GM19328 (cell line): ENCODE measurements around the gene NOLC1.
A peak's percentile ranks its signal among the peaks of the same experiment; 100 is the strongest.

Source experiments
- ATAC-seq: cut with Tn5 transposase; IDR thresholded peaks from one replicate; pipeline ENCODE4 v1.9.1; 2021; ENCODE audit warnings: mild to moderate bottlenecking, moderate library complexity; ENCODE audit not compliant: unreplicated experiment

NOLC1 gene

GRCh38 chr10:102121739-102122372, 30.3 kb upstream of the NOLC1 start:
- no peak for ATAC-seq

DNA sequence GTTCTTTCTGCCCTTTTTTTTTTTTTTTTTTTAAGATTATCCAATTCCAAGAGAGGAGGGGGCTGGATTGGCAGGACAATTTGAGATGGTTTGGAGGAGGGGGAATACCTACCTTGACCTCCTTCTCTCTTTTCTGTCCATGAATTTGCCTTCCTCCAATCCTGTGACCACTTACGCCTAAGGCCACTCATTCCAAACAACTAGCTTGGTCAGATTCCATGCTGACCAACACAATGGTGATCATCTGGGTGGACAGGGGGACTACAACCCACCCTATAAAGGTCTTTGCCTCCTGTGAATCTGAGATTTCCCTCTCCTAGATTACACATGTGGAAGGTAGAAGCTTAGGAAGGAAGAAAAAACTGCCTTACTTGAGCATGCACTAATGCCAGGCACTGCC, 29.7 kb upstream of the NOLC1 start:
- no peak for ATAC-seq

- ATAC-seq, result no peak
Observed at GRCh38 chr10:102123223-102123622, 29.0 kb upstream of the NOLC1 start.

DNA sequence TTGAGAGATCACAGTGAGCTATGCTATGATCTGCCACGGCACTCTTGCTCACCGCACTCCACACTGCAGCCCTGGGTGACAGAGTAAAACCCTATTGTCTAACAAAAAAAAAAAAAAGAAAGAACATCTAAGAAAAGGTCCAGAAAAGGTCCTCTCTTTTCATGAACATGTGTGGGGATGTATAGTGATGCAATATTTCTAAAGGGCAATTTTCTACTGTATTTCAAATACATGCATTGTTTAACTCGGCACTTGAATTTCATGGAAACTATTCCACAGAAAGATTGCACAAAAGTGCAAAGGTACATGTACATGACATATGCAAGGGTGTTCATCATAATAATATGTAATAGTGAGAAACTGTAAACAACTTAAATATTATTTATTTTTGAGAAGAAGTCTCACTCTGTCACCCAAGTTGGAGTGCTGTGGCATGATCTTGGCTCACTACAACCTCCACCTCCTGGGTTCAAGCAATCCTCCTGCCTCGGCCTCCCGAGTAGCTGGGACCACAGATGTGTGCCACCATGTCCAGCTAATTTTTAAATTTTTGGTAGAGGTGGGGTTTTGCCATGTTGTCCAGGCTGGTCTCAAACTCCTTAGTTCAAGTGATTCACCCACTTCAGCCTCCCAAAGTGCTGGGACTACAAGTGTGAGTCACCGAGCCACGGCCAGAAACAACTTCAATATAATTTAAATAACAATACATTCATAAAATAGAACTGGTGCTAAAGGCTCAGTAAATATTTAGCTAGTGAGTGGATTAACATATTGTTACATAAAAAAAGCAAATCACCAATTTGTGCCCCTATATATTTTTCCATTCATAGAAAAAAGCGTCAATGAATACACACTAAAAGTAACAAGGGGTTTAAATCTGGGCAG, 20.7 kb upstream of the NOLC1 start:
- no peak for ATAC-seq

- no peak for ATAC-seq
Observed at GRCh38 chr10:102132193-102132562, 20.0 kb upstream of the NOLC1 start.

GRCh38 chr10:102132563-102133372, 19.4 kb upstream of the NOLC1 start, which contains the start of gene PPRC1:
PPRC1 (plus strand) TSS chr10:102133040; CDS start chr10:102133069, 29 bp downstream.
- peak; percentile 83 for ATAC-seq

- no peak for ATAC-seq
Observed at GRCh38 chr10:102133373-102134195, 18.6 kb upstream of the NOLC1 start.

DNA sequence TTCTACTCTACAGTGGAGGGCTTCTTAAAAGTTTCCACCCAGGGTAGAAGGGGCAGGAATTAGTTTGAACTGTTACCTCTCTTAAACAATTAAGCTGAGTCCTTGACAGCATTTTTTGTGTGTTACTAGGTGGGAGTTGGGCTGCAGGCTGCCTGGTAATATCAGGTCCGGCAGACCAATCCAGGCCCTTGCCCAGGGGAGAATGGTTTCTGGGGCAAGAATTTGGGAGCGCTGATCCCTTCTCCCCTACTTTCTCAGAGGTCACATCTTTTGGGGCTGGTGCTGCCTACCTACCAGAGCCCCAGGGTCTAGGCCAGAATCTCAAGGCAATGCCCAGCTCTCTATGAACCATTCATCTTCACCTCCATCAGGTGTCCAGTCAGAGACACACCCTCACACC, 17.8 kb upstream of the NOLC1 start:
- no peak for ATAC-seq

GRCh38 chr10:102135956-102136526, 16.1 kb upstream of the NOLC1 start:
- no peak for ATAC-seq

GRCh38 chr10:102139281-102140110, 12.7 kb upstream of the NOLC1 start:
- ATAC-seq, result no peak

- no peak for ATAC-seq
Observed at GRCh38 chr10:102140218-102140617, 12.0 kb upstream of the NOLC1 start.

DNA sequence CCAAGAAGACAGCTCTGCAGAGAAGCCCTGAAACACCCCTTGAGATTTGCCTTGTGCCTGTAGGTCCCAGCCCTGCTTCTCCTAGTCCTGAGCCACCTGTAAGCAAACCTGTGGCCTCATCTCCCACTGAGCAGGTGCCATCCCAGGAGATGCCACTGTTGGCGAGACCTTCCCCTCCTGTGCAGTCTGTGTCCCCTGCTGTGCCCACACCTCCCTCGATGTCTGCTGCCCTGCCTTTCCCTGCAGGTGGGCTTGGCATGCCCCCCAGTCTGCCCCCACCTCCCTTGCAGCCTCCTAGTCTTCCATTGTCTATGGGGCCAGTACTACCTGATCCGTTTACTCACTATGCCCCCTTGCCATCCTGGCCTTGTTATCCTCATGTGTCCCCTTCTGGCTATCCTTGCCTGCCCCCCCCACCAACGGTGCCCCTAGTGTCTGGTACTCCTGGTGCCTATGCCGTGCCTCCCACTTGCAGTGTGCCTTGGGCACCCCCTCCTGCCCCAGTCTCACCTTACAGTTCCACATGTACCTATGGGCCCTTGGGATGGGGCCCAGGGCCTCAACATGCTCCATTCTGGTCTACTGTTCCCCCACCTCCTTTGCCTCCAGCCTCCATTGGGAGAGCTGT, 11.2 kb upstream of the NOLC1 start:
- no peak for ATAC-seq

GRCh38 chr10:102141583-102142107, 10.5 kb upstream of the NOLC1 start:
- no peak for ATAC-seq

DNA sequence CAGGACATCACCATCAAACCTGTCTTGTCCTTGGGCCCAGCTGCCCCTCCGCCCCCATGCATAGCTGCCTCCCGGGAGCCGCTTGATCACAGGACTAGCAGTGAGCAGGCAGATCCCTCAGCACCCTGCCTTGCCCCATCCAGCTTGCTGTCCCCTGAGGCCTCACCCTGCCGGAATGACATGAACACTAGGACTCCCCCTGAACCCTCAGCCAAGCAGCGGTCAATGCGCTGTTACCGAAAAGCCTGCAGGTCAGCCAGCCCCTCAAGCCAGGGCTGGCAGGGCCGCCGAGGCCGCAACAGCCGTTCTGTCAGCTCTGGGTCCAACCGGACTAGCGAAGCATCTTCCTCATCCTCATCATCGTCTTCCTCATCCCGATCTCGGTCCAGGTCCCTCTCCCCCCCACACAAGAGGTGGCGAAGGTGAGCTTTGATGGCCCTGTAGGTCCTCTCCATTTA, 5.2 kb upstream of the NOLC1 start:
- no peak for ATAC-seq

GRCh38 chr10:102147561-102147960, 4.6 kb upstream of the NOLC1 start:
- no peak for ATAC-seq

DNA sequence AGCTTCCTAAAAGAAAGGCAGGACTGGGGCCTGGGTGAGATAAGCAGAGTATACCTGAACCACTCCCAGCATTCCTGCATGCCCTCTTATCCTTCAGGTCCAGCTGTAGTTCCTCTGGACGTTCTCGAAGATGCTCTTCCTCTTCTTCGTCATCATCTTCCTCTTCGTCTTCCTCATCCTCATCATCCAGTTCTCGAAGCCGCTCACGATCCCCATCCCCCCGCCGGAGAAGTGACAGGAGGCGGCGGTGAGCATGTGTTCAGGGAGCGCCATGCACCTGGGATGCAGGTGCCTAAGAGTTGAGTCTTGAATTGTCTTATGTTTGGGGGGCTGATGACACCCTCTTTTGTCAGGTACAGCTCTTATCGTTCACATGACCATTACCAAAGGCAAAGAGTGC, 3.9 kb upstream of the NOLC1 start:
- ATAC-seq, result no peak

DNA sequence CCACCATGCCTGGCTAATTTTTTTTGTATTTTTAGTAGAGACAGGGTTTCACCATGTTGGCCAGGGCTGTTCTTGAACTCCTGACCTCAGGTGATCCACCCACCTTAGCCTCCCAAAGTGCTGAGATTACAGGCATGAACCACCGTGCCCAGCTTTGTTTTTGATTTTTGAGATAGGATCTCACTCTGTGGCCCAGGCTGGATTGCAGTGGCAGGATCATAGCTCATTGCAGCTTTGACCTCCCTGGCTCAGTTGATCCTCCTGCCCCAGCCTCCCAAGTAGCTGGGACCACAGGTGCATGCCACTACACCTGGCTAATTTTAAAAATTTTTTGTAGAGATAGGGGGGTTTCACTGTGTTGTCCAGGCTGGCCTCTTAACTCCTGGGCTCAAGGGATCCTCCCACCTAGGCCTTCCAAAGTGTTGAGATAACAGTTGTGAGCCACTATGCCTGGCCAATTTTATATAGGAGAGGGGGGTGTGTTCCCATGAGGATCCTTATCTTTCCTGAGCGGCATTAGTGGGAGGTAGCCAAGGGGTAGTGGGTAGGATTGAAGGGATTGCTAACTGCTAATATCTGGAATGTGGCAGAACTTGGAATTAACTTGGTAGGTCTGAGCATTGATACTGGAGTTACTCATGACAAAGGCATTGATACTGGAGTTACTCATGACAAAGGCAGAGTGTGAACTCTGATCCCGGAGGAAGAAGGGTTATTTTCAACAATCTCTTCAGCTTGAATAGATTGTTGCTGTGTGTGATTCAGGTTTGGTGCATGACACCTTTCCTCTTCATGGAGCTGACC, 1.0 kb upstream of the NOLC1 start:
- ATAC-seq, result no peak

GRCh38 chr10:102152545-102152890, 329 bp downstream of the NOLC1 start:
- ATAC-seq, result peak; percentile 26
